GM18873 (cell line): ENCODE data around the gene FIG4.
"Not testable (repeated sequence)": the region's sequence is repeated elsewhere in the genome, so short reads cannot be mapped to it uniquely, and the experiment has no call there.

Experiments
- ATAC-seq: cut with Tn5 transposase; IDR thresholded peaks from one replicate; pipeline ENCODE4 v1.9.1; 2021; ENCODE audit warnings: mild to moderate bottlenecking, moderate library complexity, moderate number of reproducible peaks; ENCODE audit not compliant: unreplicated experiment, low FRiP score

Gene FIG4

GRCh38 chr6:109793021-109793420 is 101.9 kb downstream of the FIG4 start:
- ATAC-seq, result no peak

- no peak for ATAC-seq
Observed at GRCh38 chr6:109793792-109794191, 102.7 kb downstream of the FIG4 start.

GRCh38 chr6:109794201-109794923 is 103.3 kb downstream of the FIG4 start:
- ATAC-seq, result no peak

- no peak for ATAC-seq
Observed at GRCh38 chr6:109795994-109796555, 105.0 kb downstream of the FIG4 start.

- ATAC-seq, result no peak
Observed at GRCh38 chr6:109799129-109799528, 108.0 kb downstream of the FIG4 start.

GRCh38 chr6:109799664-109800063 is 108.6 kb downstream of the FIG4 start:
- ATAC-seq, result no peak

- ATAC-seq, result no peak
Observed at GRCh38 chr6:109800771-109801170, 109.7 kb downstream of the FIG4 start.

- no peak for ATAC-seq
Observed at GRCh38 chr6:109801794-109802193, 110.7 kb downstream of the FIG4 start.

GRCh38 chr6:109804020-109804419 is 112.9 kb downstream of the FIG4 start:
- ATAC-seq, result no peak

- ATAC-seq, result no peak
Observed at GRCh38 chr6:109807881-109808280, 116.8 kb downstream of the FIG4 start.

- ATAC-seq, result no peak
Observed at GRCh38 chr6:109808837-109809236, 117.7 kb downstream of the FIG4 start.

GRCh38 chr6:109815054-109815453 is 124.0 kb downstream of the FIG4 start:
- no peak for ATAC-seq

GRCh38 chr6:109816452-109817374 is 125.6 kb downstream of the FIG4 start:
- ATAC-seq, result no peak

- ATAC-seq, result no peak
Observed at GRCh38 chr6:109820706-109821350, 129.7 kb downstream of the FIG4 start.

GRCh38 chr6:109821428-109821827 is 130.3 kb downstream of the FIG4 start:
- ATAC-seq, result no peak

- no peak for ATAC-seq
Observed at GRCh38 chr6:109824105-109824504, 133.0 kb downstream of the FIG4 start.

- ATAC-seq, result no peak
Observed at GRCh38 chr6:109826551-109826950, 135.5 kb downstream of the FIG4 start.

GRCh38 chr6:109831352-109831751 is 140.3 kb downstream of the FIG4 start:
- ATAC-seq, result not testable (repeated sequence)

GRCh38 chr6:109834131-109834530 is 143.0 kb downstream of the FIG4 start:
- ATAC-seq, result no peak

GRCh38 chr6:109834595-109835437 is 143.7 kb downstream of the FIG4 start:
- no peak for ATAC-seq
